HG03460 (cell line): ENCODE results near the gene PRRX2.

Experiments
- ATAC-seq: cut with Tn5 transposase; IDR thresholded peaks from one replicate; pipeline ENCODE4 v1.9.1; 2021; ENCODE audit not compliant: unreplicated experiment

PRRX2 gene

DNA sequence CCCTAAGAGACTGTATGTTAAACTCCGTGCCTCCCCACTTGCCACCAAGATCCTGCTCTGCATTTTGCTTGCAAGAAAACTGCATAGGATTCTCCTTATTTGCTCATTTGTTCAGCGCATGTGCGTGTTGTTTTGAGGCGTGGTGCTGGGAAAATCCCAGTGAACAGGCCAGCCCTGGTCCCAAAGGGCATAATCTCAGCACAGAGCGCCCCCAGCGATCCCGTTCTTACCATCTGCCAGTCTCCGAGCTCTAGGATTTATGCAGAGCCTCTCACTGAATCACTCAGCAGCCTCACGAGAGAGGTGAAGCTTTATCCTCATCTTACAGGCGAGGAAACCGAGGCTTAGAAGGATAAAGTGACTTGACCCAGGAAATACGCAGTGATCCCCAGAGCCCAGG, 11.5 kb downstream of the PRRX2 start:
- ATAC-seq, result no peak

DNA sequence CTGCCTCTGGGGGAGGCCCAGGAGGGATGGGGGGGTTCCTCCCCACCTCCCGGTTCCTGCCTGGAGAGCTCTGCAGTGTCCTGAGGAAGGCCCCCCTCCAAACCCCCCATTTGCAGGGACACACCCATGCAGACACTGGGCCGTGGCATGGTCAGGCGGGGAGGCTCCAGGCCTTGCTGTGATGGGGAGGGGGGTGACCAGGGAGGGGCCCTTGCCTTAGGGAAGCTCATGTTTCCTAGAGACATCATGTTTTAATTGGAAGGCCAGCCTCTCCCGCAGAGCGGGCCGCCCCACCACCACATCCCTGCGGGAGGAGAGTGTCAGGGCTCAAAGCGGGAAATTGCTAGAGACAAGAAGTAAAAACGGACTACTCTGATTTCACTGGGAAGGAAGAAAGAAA, 12.0 kb downstream of the PRRX2 start:
- no peak for ATAC-seq

DNA sequence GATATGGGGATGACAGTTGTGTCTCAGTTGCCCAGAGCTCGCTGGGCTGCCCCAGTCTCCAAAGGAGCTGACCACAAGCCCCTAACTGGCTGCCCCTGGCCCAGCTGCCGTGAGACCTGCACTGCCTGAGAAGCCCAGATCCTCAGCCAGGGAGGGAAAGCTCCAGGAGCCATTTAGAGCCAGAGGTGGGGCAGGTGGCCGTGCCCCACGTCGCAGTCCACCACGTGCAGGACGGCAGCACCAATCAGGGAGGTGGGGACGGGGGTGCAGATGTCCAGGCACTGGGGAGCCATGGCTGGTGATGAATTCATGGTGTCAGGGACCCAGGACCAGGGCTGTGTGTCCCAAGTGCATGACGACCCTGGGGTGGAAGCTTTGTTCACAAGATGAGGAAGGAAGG, 13.4 kb downstream of the PRRX2 start:
- ATAC-seq, result no peak

- ATAC-seq, result no peak
Observed at GRCh38 chr9:129679537-129679936, 14.1 kb downstream of the PRRX2 start.

DNA sequence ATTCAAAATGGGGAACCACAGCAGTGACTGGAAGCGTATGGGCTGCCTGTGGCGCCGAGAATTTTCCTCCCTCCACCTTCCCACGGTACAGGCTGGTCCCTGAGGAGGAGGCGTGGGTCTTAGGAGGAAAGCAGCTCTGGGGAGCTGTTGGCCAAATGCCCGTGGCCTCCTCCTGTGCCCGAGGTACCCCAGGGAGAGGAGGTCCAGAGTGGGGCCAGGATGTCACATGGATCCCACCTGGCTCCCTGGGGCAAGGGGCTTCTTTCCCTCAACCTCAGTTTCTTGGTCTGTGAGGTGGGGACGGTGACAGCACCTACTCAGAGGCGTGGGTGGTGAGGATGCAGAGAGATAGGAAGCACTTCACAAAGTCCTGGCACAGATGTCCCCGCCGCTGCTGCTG, 16.5 kb downstream of the PRRX2 start:
- no peak for ATAC-seq

DNA sequence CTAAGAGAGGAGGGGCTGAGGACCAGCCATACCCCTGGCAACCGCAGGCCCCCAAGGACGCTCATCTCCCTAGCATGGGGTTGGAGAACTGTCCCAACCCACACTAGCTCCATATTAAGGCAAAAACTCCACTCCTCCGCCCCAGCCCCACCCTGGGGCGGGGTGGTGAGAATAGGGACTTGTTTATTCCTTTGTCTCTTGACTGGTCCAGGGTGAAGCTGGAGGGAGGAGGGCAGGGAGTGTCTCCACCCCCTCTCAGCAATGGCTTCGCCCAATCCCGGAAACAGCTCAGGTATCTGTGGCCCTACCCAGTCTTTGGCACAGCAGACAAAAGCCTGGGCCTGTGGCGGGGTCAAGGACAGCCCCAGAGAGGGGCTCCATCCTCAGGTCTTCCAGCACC, 16.9 kb downstream of the PRRX2 start:
- no peak for ATAC-seq

DNA sequence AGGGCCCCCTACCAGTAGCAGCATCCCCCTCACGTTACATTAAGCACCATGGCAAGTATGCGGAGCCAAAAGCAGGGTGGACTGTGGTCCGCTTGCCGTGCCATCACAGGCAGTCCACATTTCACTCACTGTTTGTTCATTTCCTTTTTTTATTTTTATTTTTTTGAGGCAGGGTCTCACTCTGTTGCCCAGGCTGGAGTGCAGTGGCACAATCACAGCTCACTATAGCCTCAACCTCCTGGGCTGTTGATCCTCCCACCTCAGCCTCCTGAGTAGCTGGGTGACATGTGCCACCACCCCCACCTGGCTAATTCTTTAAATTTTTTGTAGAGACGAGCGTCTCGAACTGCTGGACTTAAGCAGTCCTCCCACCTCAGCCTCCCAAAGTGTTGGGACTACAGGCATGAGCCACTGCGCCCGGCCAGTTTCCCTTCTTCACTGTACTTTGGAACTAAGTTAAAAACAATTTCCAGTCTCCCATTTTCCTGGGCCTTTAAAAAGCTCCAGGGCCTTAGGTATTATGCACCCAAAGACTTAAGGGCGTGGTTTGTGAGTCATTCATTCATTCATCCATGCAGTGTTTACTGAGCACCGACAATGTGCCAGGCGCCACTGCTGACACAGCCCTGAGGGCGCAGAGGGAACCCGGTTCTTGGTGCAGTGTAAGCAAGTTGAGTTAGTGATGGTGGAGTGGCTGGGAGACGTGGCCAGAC, 19.9 kb downstream of the PRRX2 start:
- ATAC-seq, result no peak

GRCh38 chr9:129685933-129686259, 20.4 kb downstream of the PRRX2 start:
- no peak for ATAC-seq

- no peak for ATAC-seq
Observed at GRCh38 chr9:129686736-129687135, 21.3 kb downstream of the PRRX2 start.

- ATAC-seq, result no peak
Observed at GRCh38 chr9:129687391-129687790, 21.9 kb downstream of the PRRX2 start.

GRCh38 chr9:129688285-129689043, 23.0 kb downstream of the PRRX2 start:
- ATAC-seq, result no peak

DNA sequence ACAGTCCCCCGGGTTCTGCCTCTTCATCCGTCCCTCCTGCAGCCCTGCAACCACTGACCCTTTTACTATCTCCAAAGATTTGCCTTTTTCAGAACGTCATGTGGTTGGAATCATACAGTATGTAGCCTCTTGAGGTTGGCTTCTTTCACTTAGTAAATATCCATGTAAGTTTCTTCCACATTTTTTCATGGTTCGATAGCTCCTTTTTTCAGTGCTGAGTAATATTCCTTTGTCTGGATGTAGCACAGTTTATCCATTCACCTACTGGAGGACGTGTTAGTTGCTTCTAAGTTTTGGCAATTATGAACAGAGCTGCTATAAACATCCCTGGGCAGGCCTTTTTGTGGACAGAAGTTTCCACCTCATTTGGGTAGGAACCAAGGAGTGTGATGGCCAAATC, 27.1 kb downstream of the PRRX2 start:
- ATAC-seq, result no peak

- ATAC-seq, result no peak
Observed at GRCh38 chr9:129693741-129694140, 28.3 kb downstream of the PRRX2 start.

DNA sequence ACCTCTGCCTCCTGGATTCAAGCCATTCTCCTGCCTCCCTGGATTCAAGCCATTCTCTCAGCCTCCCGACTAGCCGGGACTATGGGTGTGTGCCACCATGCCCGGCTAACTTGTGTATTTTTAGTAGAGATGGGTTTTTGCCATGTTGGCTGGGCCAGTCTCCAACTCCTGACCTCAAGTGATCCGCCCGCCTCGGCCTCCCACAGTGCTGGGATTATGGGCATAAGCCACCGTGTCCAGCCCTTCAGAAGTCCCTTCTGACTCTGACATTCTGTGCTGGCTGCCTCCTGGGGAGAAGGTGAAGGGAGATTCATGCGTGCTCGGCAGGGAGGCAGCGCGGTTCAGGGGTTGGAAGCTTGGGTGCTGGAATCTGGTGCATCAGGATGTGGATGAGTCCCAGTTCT, 28.8 kb downstream of the PRRX2 start:
- no peak for ATAC-seq

GRCh38 chr9:129695870-129696269, 30.4 kb downstream of the PRRX2 start:
- ATAC-seq, result no peak

DNA sequence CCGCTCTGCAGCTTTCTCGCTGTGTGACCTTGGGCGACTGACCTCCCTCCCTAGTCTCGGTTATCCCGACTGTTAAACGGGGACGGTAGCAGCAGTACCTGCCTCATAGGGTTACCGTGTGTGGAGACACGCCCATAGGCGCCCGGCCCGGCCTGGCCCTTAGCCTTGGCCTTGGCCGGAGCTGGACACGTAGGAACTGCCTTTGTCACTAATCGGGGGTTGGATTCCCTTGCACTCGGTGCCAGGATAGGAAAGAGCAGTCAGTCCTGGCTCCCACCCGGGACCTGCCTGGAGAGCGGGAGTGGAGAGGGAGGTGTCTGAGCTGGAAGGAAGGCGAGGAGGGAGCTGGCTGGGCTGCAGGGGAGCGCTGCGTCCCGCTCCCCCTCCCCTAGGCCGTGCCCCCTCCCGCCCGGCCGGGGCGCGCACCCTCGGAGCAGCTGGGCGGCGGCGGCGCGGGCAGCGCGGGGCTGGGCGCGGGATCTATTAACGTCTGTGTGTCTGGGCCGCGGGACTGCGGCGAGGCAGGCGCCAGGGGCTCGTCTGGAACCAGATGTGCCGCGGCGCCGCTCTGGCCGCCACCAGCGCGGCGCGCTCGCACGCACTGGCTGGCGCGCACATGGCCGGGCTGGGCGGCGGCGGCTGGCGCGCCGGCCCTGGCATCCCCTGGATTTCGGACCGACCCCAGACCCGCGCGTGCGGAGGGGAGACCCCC, 31.7 kb downstream of the PRRX2 start:
- no peak for ATAC-seq

GRCh38 chr9:129697656-129698253, 32.3 kb downstream of the PRRX2 start:
- ATAC-seq, result no peak

DNA sequence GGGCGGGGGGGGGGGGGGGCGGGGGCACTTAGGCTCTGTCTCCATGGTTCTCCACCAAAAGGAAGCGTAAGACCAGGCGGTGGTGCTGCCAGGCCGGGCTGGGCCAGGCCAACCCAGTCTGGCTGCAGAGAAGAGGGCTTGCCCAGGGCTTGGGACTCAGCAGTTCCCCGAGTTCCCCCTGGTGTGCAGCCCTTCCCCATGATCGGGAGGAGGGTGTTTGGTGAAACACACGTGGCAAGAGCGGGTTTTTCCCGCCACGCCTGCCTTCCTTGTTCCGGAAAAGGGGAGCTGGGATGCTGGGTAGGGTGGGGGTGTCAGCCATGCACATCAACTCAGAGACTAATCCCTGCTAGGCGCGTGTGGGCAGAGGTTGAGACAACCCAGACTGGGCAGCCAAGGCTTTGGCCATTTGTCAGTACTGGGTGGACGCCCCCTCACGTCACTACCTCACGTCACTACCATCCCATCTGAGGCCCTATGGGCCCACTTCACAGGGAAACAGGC, 32.9 kb downstream of the PRRX2 start:
- no peak for ATAC-seq

- no peak for ATAC-seq
Observed at GRCh38 chr9:129701054-129701453, 35.6 kb downstream of the PRRX2 start.

- no peak for ATAC-seq
Observed at GRCh38 chr9:129701549-129701948, 36.1 kb downstream of the PRRX2 start.
